HG03175 (cell line): Measurements from ENCODE around the gene MLEC.

Experiments used
- ATAC-seq: cut with Tn5 transposase; IDR thresholded peaks from one replicate; pipeline ENCODE4 v1.9.1; 2021; ENCODE audit warnings: mild to moderate bottlenecking, moderate library complexity; ENCODE audit not compliant: unreplicated experiment

The MLEC gene

DNA sequence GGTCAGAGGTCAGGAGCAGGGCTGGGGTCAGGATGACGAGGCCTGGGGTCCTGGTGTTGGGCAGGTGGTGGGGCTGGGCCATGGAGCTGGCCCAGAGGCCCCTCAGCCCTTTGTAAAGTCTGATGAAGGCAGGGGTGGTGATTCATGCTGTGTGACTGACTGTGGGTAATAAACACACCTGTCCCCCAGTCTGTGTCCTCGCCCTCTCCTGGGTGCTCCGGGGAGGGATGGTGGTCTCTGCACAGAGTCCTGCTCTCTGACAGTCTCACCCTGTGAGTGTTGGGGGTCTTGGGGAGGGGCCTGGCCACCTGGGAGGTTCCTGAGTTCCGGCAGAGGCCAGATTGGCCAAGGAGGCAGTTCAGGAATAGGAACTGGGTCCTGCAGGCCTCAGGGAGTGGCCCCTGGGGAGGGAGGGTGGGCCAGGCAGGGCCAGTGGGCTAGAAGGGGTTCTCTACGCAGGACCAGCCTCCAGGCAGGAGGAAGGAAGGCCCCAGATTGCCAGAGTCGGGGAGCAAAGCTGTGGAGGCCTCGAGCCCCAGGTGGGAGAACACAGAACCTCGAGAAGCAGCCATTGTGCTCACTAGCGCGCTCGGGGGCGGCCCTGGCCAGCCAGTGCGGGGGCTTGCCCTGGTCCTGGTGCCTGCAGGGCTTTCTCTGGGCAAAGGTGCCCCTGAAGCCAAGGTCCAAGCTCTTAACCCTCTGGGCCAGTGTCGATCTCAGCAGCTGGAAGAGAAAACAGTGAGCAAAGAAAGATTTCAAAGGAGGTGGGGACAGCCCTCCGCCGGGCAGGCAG is 53.1 kb downstream of the MLEC start:
- ATAC-seq = no peak

DNA sequence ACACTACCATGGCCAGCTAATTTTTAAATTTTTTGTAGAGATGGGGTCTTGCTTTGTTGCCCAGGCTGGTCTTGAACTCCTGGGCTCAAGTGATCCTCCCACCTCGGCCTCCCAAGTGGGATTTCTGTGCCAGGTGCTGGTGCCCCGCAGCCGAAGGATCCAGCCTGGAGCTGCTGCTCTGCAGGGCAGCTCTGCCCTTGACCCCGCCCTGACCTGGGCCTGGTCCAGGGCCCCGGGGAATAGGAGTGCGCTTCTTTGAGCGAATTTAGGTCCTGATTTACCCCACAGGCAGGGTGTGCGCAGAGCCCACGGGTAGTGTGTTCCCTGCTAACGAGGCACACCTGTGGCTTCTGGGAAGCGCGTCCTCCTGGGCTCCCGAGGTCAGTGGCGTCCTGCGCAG is 53.9 kb downstream of the MLEC start:
- no peak for ATAC-seq

DNA sequence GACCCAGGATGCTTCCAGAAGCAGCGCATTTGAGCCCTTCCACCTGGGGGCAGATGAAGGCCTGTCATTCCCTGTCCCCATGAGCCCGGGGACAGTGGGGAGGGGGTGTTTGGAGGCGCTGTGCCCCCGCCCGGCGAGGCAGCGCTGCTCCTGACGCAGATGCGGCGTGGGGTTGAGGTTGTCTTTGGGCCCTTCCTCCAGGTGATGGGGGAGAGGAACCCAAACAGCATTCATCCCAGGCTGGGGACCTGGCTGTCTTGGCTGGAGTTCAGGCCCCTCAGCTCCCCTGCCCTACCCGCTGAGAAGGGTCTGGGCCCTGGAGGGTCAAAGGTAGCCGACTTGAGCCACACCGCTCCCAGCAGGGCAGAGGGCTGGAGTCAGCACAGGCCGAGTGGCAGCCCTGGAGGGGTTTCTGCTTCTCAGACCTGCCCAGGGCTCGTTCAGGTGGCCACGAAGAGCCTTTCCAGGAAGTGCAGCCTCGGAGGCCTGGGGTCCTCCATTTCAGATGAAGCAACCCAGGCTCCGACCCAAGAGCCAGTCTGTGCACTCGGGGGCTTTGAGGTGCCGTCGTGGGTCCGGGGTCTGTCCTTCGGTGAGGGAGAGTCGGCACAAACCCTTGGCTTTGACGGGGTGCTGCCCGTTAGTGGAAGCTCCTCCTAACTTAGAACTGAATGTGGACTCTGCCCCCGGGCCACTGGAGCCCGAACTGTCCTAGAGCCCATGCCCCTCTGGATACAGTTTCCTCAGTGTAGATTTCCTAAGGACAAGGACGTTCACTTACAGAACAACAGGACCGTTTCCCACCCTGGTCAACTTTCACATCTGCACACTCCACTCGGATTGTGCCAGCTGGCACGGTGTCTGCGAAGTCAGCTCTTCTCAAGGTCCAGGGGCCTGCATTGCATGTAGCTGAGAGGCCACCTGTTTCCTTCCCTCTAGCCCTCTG is 54.8 kb downstream of the MLEC start:
- ATAC-seq = no peak

DNA sequence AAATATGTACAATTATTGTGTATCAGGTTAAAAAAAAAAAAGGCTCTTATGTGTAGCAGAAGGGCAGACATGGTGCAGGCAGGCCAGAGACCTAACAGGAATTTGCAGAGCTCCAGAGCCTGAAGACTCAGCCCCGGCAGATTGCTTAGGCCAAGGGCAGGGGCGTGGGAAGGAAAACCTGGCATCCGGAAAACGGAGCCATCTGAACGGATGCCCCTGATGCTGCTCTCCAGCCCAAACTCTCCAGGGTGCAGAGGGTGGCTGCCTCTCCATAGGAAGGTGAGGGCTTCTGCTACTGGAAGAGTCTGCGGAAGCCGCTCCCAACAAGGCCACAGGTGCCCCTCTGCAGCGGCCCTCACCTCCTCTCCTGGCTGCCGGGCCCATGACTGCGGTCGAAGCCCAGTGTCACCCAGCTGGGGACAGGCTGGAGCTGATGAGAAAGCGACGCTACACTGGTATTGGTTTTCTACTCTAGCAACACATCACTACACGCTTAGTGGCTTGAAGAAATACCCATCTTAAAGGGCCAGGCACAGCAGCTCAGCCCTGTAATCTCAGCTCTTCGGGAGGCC is 58.1 kb downstream of the MLEC start:
- no peak for ATAC-seq

DNA sequence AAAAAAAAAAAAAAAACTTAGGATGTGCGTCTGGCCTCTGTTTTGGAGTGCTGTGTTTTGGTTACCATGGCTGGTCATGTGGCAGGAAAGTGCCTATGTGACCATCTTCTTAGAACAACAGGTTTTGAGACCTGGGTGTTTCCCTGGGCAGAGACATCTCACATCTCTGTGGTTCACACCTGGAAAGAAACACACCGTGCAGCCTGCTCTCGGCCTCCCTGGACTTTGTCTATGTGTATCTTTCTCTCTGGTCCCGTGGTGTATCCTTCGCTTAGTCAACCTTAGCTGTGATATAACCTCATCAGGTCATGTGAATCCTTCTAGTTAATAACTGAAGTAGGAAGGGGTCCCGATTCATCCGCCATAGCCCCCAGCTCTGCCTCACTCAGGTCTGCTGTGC is 61.3 kb downstream of the MLEC start:
- no peak for ATAC-seq

DNA sequence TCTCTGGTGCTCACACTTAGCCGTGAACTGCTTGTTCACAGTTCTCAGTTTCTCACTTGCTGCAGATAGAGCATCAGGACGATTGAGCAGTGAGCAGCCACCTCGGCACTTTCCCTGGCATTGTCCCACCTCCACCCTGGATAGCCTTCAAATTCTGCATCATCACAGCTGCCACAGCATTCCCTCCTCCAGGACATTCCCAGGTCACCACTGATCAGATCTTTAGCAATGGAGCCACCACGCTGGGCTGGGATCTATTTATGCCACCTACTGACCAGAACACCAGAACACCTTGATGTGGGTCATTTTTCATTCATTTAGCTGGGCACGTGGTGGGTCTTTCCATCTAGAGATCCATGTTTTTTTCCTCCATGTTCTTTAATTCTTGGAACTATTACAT is 62.3 kb downstream of the MLEC start:
- ATAC-seq = no peak

DNA sequence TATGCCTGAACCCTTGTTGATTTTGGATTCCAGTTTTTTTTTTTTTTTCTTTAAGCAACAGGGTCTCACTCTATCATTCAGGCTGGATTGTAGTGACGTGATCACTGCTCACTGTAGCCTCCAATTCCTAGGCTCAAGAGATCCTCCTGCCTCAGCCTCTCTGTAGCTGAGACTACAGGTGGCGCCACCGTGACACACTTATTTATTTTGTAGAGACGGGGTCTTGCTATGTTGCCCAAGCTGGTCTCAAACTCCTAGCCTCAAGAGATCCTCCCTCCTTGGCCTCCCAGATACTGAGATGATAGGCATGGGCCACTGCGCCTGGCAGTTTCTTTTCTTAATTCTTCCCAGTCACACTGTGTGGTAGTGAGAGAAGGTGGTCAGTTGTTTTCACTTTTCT is 63.9 kb downstream of the MLEC start:
- no peak for ATAC-seq

DNA sequence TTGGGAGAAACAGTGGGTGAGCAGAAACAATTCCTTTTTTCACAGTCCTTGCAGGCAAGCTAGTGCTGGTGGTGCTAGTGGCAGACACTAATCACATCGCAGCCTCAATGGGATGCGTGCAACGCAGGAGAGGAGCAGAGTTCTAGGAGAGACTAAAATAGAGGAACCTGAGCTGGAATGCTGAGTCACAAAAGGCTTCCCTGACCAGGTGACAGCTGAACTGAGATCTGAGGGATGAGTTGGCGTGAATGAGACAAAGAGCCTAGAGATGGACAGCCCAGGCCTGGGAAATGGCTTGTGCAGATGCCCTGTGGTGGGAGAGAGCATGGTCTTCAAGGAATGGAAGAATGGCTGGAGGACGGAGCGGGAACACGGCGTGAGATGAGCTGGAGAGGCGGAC is 64.4 kb downstream of the MLEC start:
- no peak for ATAC-seq
